HCT116 (cell line): ENCODE measurements around the gene NINJ2.

Source experiments
- CTCF ChIP-seq, 3 experiments: fragments of 200-600 bp in 1 of 3; sonication (generic) in 1 of 3; IDR thresholded peaks in 2 of 3; conservative IDR thresholded peaks in 1 of 3; 2 replicates each; pipeline ENCODE4 v1.5.1; 2012 to 2017; ENCODE audit warnings: low read depth in 2 of 3, low read length in 2 of 3, antibody characterized with exemption in 1 of 3, borderline replicate concordance in 1 of 3, control low read depth in 1 of 3, mild to moderate bottlenecking in 1 of 3, mixed read lengths in 1 of 3, mixed run types in 1 of 3, moderate library complexity in 1 of 3; ENCODE audit not compliant: insufficient read depth in 1 of 3
- TF ChIP-seq, protein P1 (sequence below): IDR thresholded peaks from 2 replicates; pipeline ENCODE4 v1.6.1; 2011; ENCODE audit warnings: mild to moderate bottlenecking, low read length, moderate library complexity; ENCODE audit not compliant: insufficient replicate concordance; ENCODE audit errors: extremely low read depth

GRCh38 chr12:579420-580110, 83.7 kb downstream of the NINJ2 start:
- TF ChIP-seq CTCF (IDR thresholded peaks at IDR 0.05 in 2 of 3, conservative IDR thresholded peaks at IDR 0.05 in 1 of 3; ENCODE audit: borderline replicate concordance in 1 of 3, insufficient read depth in 1 of 3, low read depth in 2 of 3, low read length in 2 of 3), result no peak
- TF ChIP-seq, protein P1, sequence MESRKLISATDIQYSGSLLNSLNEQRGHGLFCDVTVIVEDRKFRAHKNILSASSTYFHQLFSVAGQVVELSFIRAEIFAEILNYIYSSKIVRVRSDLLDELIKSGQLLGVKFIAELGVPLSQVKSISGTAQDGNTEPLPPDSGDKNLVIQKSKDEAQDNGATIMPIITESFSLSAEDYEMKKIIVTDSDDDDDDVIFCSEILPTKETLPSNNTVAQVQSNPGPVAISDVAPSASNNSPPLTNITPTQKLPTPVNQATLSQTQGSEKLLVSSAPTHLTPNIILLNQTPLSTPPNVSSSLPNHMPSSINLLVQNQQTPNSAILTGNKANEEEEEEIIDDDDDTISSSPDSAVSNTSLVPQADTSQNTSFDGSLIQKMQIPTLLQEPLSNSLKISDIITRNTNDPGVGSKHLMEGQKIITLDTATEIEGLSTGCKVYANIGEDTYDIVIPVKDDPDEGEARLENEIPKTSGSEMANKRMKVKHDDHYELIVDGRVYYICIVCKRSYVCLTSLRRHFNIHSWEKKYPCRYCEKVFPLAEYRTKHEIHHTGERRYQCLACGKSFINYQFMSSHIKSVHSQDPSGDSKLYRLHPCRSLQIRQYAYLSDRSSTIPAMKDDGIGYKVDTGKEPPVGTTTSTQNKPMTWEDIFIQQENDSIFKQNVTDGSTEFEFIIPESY, result no peak
